Ureter (tissue), 1 donor: ENCODE results near the gene SMIM45. TPM values are rescaled to one million over a fixed set of nuclear protein-coding genes. Genes with fewer than 3 reads are reported as not detected.

Experiments used
- DNase-seq: peaks from one replicate; pipeline ENCODE4 v3.0.0-alpha.2; 2020; ENCODE audit warnings: low spot score
- total RNA-seq: library from RNA; stranded (reverse); gene quantifications from one replicate; pipeline ENCODE4 v1.2.4, GENCODE V29; 2023
- donor health status: DM: yes; HTN: yes; CAD: no.

SMIM45 gene

GRCh38 chr22:42001121-42001520, 49.2 kb downstream of the SMIM45 start:
- DNase-seq = no peak

- no peak for DNase-seq
Measured at GRCh38 chr22:42001706-42002105, 49.8 kb downstream of the SMIM45 start.

DNA sequence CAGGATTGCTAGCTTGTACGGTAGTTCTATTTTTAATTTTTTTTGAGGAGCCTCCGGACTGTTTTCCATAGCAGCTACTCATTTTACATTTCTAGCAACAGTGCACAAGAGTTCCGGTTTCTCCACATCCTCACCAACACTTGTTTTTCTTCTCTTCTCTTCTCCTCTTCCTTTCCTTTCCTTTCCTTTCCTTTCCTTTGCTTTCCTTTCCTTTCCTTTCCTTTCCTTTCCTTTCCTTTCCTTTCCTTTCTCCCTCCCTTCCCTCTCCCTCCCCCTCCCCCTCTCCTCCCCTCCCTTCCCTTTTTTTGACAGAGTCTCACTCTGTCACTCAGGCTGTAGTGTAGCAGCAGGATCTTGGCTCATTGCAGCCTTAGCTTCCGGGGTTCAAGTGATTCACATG, 56.0 kb downstream of the SMIM45 start:
- DNase-seq = no peak

Other genes starting within 250 kb of the SMIM45 start
- gene CCDC134, start 151.5 kb upstream of the SMIM45 start, total RNA-seq = 10.4 TPM
- 165 TPM for gene SREBF2, start 119.0 kb upstream of the SMIM45 start, total RNA-seq
- gene SHISA8, start 37.1 kb upstream of the SMIM45 start, total RNA-seq = not detected
- gene TNFRSF13C, start 25.3 kb upstream of the SMIM45 start, total RNA-seq = 0.36 TPM
- 1.2 TPM for gene CENPM, start 5.0 kb upstream of the SMIM45 start, total RNA-seq
- gene SEPTIN3, start 17.3 kb downstream of the SMIM45 start, total RNA-seq = 0.99 TPM
- gene WBP2NL, start 46.6 kb downstream of the SMIM45 start, total RNA-seq = 4.2 TPM
- 33.4 TPM for gene NAGA, start 118.7 kb downstream of the SMIM45 start, total RNA-seq
- gene PHETA2, start 122.1 kb downstream of the SMIM45 start, total RNA-seq = 7.8 TPM
- 86.4 TPM for gene SMDT1, start 127.5 kb downstream of the SMIM45 start, total RNA-seq
- 55.1 TPM for gene NDUFA6, start 138.6 kb downstream of the SMIM45 start, total RNA-seq
- gene CYP2D6, start 178.7 kb downstream of the SMIM45 start, total RNA-seq = 2.0 TPM